GM21737 (cell line): ENCODE measurements around the gene UNC79.

Experiments
- ATAC-seq: cut with Tn5 transposase; IDR thresholded peaks from one replicate; pipeline ENCODE4 v1.9.1; 2021; ENCODE audit warnings: mild to moderate bottlenecking, moderate library complexity; ENCODE audit not compliant: unreplicated experiment

The UNC79 gene

GRCh38 chr14:93705513-93706156, 274.9 kb downstream of the UNC79 start:
- ATAC-seq: no peak

GRCh38 chr14:93706360-93706955, 275.7 kb downstream of the UNC79 start:
- ATAC-seq: no peak

GRCh38 chr14:93707475-93707874, 276.7 kb downstream of the UNC79 start:
- ATAC-seq: no peak

GRCh38 chr14:93708311-93708734, 277.6 kb downstream of the UNC79 start:
- no peak for ATAC-seq

- ATAC-seq: no peak
Observed at GRCh38 chr14:93708800-93709199, 278.1 kb downstream of the UNC79 start.

- no peak for ATAC-seq
Observed at GRCh38 chr14:93709249-93709648, 278.5 kb downstream of the UNC79 start.

GRCh38 chr14:93712079-93712837, 281.5 kb downstream of the UNC79 start:
- no peak for ATAC-seq

GRCh38 chr14:93712838-93713724, 282.3 kb downstream of the UNC79 start:
- no peak for ATAC-seq

GRCh38 chr14:93713726-93714405, 283.1 kb downstream of the UNC79 start:
- ATAC-seq: no peak

GRCh38 chr14:93714605-93715004, 283.9 kb downstream of the UNC79 start:
- no peak for ATAC-seq

- ATAC-seq: no peak
Observed at GRCh38 chr14:93715279-93715927, 284.7 kb downstream of the UNC79 start.

- ATAC-seq: no peak
Observed at GRCh38 chr14:93716002-93716745, 285.4 kb downstream of the UNC79 start.

- ATAC-seq: no peak
Observed at GRCh38 chr14:93716746-93717667, 286.3 kb downstream of the UNC79 start.

GRCh38 chr14:93717668-93718320, 287.1 kb downstream of the UNC79 start:
- no peak for ATAC-seq

- ATAC-seq: no peak
Observed at GRCh38 chr14:93719256-93719655, 288.5 kb downstream of the UNC79 start.

- no peak for ATAC-seq
Observed at GRCh38 chr14:93720076-93720815, 289.5 kb downstream of the UNC79 start.

- no peak for ATAC-seq
Observed at GRCh38 chr14:93720981-93721483, 290.3 kb downstream of the UNC79 start.
